ENCODE measurements around the gene YPEL5. TPM values are rescaled to one million over a fixed set of nuclear protein-coding genes. Genes with fewer than 3 reads are reported as not detected.

Gene YPEL5
- total RNA-seq, 1 donor from 2014 or later, result 63.6 TPM

GRCh38 chr2:30190637-30191036 is 43.8 kb downstream of the YPEL5 start:
- DNase-seq (ENCODE audit: low spot score, unreplicated experiment), result no peak
- TF ChIP-seq CTCF (IDR thresholded peaks at IDR 0.05; ENCODE audit: unreplicated experiment), result no peak
- Mint-ChIP-seq H3K36me3 (ENCODE audit: insufficient read depth) (no peaks in the 10 kb centered on the region), H3K27ac (no peak overlapping the region), H3K4me3 (ENCODE audit: low read depth) (no peak overlapping the region), H3K9me3 (ENCODE audit: low read depth) (peaks cover 5% of the 10 kb centered on the region), H3K27me3 (peaks cover 20% of the 10 kb centered on the region), H3K4me1 (ENCODE audit: low read depth) (peaks cover 4% of the 10 kb centered on the region)

- Mint-ChIP-seq H3K4me1 (ENCODE audit: low read depth) (peaks cover 4% of the 10 kb centered on the region), H3K36me3 (ENCODE audit: insufficient read depth) (no peaks in the 10 kb centered on the region), H3K27ac (no peak overlapping the region), H3K4me3 (ENCODE audit: low read depth) (no peak overlapping the region), H3K27me3 (peaks cover 20% of the 10 kb centered on the region), H3K9me3 (ENCODE audit: low read depth) (peaks cover 5% of the 10 kb centered on the region)
- no peak for TF ChIP-seq CTCF (IDR thresholded peaks at IDR 0.05; ENCODE audit: unreplicated experiment)
- no peak for DNase-seq (ENCODE audit: low spot score, unreplicated experiment)
Observed at GRCh38 chr2:30191107-30191506, 44.3 kb downstream of the YPEL5 start.

GRCh38 chr2:30191819-30192271 is 45.0 kb downstream of the YPEL5 start:
- no peak overlapping the region for H3K4me3 Mint-ChIP-seq (ENCODE audit: low read depth)
- H3K4me1 Mint-ChIP-seq (ENCODE audit: low read depth), result peaks cover 2% of the 10 kb centered on the region
- peaks cover 24% of the 10 kb centered on the region for H3K27me3 Mint-ChIP-seq
- H3K36me3 Mint-ChIP-seq (ENCODE audit: insufficient read depth), result no peaks in the 10 kb centered on the region
- no peak for DNase-seq (ENCODE audit: low spot score, unreplicated experiment)
- H3K9me3 Mint-ChIP-seq (ENCODE audit: low read depth), result peaks cover 5% of the 10 kb centered on the region
- no peak overlapping the region for H3K27ac Mint-ChIP-seq
- no peak for TF ChIP-seq CTCF (IDR thresholded peaks at IDR 0.05; ENCODE audit: unreplicated experiment)

- no peak overlapping the region for H3K4me3 Mint-ChIP-seq (ENCODE audit: low read depth)
- TF ChIP-seq CTCF (IDR thresholded peaks at IDR 0.05; ENCODE audit: unreplicated experiment), result no peak
- no peaks in the 10 kb centered on the region for H3K36me3 Mint-ChIP-seq (ENCODE audit: insufficient read depth)
- no peak for DNase-seq (ENCODE audit: low spot score, unreplicated experiment)
- no peak overlapping the region for H3K27ac Mint-ChIP-seq
- H3K4me1 Mint-ChIP-seq (ENCODE audit: low read depth), result peaks cover 2% of the 10 kb centered on the region
- peaks cover 5% of the 10 kb centered on the region for H3K9me3 Mint-ChIP-seq (ENCODE audit: low read depth)
- peaks cover 24% of the 10 kb centered on the region for H3K27me3 Mint-ChIP-seq
Observed at GRCh38 chr2:30192314-30192713, 45.5 kb downstream of the YPEL5 start.

- peaks cover 24% of the 10 kb centered on the region for H3K27me3 Mint-ChIP-seq
- TF ChIP-seq CTCF (IDR thresholded peaks at IDR 0.05; ENCODE audit: unreplicated experiment), result no peak
- H3K4me1 Mint-ChIP-seq (ENCODE audit: low read depth), result peaks cover 2% of the 10 kb centered on the region
- H3K27ac Mint-ChIP-seq, result no peak overlapping the region
- DNase-seq (ENCODE audit: low spot score, unreplicated experiment), result no peak
- H3K36me3 Mint-ChIP-seq (ENCODE audit: insufficient read depth), result no peaks in the 10 kb centered on the region
- peaks cover 5% of the 10 kb centered on the region for H3K9me3 Mint-ChIP-seq (ENCODE audit: low read depth)
- no peak overlapping the region for H3K4me3 Mint-ChIP-seq (ENCODE audit: low read depth)
Observed at GRCh38 chr2:30193104-30193681, 46.4 kb downstream of the YPEL5 start.
